ENCODE measurements around the gene ZFP91. TPM values are rescaled to one million over a fixed set of nuclear protein-coding genes. Genes with fewer than 3 reads are reported as not detected.
A peak's percentile ranks its signal among the peaks of the same experiment; 100 is the strongest.

ZFP91 gene
- total and polyA plus RNA-seq, 4 donors, result 49.8 to 63.4 (median 55.3) TPM

DNA sequence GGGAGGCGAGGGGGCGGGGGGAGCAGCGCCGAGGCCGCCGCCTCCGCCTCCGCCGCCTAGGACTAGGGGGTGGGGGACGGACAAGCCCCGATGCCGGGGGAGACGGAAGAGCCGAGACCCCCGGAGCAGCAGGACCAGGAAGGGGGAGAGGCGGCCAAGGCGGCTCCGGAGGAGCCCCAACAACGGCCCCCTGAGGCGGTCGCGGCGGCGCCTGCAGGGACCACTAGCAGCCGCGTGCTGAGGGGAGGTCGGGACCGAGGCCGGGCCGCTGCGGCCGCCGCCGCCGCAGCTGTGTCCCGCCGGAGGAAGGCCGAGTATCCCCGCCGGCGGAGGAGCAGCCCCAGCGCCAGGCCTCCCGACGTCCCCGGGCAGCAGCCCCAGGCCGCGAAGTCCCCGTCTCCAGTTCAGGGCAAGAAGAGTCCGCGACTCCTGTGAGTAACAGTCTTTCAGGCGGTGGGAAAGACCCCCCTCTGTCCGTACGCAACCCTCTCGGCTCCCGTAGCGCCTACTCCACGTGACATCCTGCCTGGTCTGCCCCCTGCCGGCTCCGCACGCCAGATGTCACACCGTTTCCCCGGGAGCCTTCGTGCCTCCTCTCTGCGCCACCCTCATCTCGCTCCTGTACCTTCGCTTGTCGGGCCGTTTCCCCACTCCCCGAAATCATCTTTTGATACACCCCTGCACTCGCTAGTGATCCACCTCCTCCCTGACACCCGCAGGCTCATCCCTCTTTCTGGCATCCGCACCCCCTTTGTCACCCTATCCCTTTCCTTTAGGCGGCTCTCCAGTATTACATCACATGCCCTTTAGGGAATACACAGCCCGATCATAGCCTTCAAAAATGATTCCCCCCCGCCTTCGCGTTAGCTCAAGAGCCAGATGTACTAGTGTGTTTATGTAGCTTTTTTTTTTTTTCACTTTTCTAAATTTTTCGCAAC is 598 bp downstream of the ZFP91 start:
- peak overlapping the region; percentile 98 for H3K27ac ChIP-seq (ENCODE audit: low read depth, low read length)
- under 1% methylated on average over 73 of the region's 78 CpGs for WGBS (ENCODE audit: insufficient coverage)
- peak; percentile 87 to 98 (median 90) for DNase-seq (ENCODE audit: low read depth in 4 of 6, low spot score in 6 of 6)
- H3K27me3 ChIP-seq (ENCODE audit: control insufficient read depth, insufficient read depth, low read length), result no peaks in the 10 kb centered on the region
- H3K4me1 ChIP-seq (ENCODE audit: control insufficient read depth, insufficient read depth, low read length), result peaks cover 9% of the 10 kb centered on the region
- peak overlapping the region; percentile 100 for H3K4me3 ChIP-seq (ENCODE audit: low read depth, low read length)
- no peaks in the 10 kb centered on the region for H3K9me3 ChIP-seq (ENCODE audit: control insufficient read depth, insufficient read depth, low read length)
- no peaks in the 10 kb centered on the region for H3K36me3 ChIP-seq (ENCODE audit: control insufficient read depth, insufficient read depth, low read length)

GRCh38 chr11:58580311-58580710 is 1.4 kb downstream of the ZFP91 start:
- H3K27ac ChIP-seq (ENCODE audit: low read depth, low read length), result no peak overlapping the region
- no peaks in the 10 kb centered on the region for H3K27me3 ChIP-seq (ENCODE audit: control insufficient read depth, insufficient read depth, low read length)
- no peaks in the 10 kb centered on the region for H3K36me3 ChIP-seq (ENCODE audit: control insufficient read depth, insufficient read depth, low read length)
- WGBS (ENCODE audit: insufficient coverage), result no CpG with 5 or more reads among the region's 2 CpGs
- H3K9me3 ChIP-seq (ENCODE audit: control insufficient read depth, insufficient read depth, low read length), result no peaks in the 10 kb centered on the region
- peak overlapping the region; percentile 100 for H3K4me3 ChIP-seq (ENCODE audit: low read depth, low read length)
- DNase-seq (ENCODE audit: low read depth in 4 of 6, low spot score in 6 of 6), result no peak
- H3K4me1 ChIP-seq (ENCODE audit: control insufficient read depth, insufficient read depth, low read length), result peaks cover 9% of the 10 kb centered on the region

- no peak for DNase-seq (ENCODE audit: low read depth in 4 of 6, low spot score in 6 of 6)
- Histone ChIP-seq H3K36me3 (ENCODE audit: control insufficient read depth, insufficient read depth, low read length) (no peaks in the 10 kb centered on the region), H3K4me3 (ENCODE audit: low read depth, low read length) (no peak overlapping the region), H3K4me1 (ENCODE audit: control insufficient read depth, insufficient read depth, low read length) (peaks cover 4% of the 10 kb centered on the region), H3K27ac (ENCODE audit: low read depth, low read length) (no peak overlapping the region), H3K27me3 (ENCODE audit: control insufficient read depth, insufficient read depth, low read length) (no peaks in the 10 kb centered on the region), H3K9me3 (ENCODE audit: control insufficient read depth, insufficient read depth, low read length) (no peaks in the 10 kb centered on the region)
- WGBS (ENCODE audit: insufficient coverage), result no CpG with 5 or more reads among the region's 1 CpG
These were observed 3.6 kb downstream of the ZFP91 start for GRCh38 chr11:58582437-58582836.

DNA sequence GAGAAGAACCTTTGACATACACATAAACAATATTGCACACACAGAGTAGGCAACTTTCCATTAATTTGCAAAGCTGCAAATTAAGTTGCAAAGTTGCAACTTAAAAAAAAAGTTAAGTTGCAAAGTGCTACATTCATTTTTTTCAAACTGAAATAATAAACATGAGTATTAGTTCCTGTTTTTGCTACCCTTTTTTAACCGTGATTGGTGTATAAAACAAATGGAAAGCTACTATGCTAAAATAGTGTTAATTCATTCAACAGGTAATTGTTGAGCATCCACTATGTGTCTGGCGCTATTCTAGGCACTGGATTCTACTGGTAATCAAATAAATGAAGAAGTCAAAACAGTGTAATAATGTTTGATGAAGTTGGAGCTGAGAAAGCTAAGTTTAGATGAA is 8.1 kb downstream of the ZFP91 start:
- Histone ChIP-seq H3K36me3 (ENCODE audit: control insufficient read depth, insufficient read depth, low read length) (no peaks in the 10 kb centered on the region), H3K27me3 (ENCODE audit: control insufficient read depth, insufficient read depth, low read length) (no peaks in the 10 kb centered on the region), H3K9me3 (ENCODE audit: control insufficient read depth, insufficient read depth, low read length) (no peaks in the 10 kb centered on the region), H3K4me1 (ENCODE audit: control insufficient read depth, insufficient read depth, low read length) (no peaks in the 10 kb centered on the region), H3K4me3 (ENCODE audit: low read depth, low read length) (no peak overlapping the region), H3K27ac (ENCODE audit: low read depth, low read length) (no peak overlapping the region)
- 100% methylated on average over 1 of the region's 2 CpGs for WGBS (ENCODE audit: insufficient coverage)
- DNase-seq (ENCODE audit: low read depth in 4 of 6, low spot score in 6 of 6), result no peak

- no peak overlapping the region for H3K4me3 ChIP-seq (ENCODE audit: low read depth, low read length)
- H3K27ac ChIP-seq (ENCODE audit: low read depth, low read length), result no peak overlapping the region
- no peaks in the 10 kb centered on the region for H3K27me3 ChIP-seq (ENCODE audit: control insufficient read depth, insufficient read depth, low read length)
- 100% methylated on average over 2 of the region's 3 CpGs for WGBS (ENCODE audit: insufficient coverage)
- H3K9me3 ChIP-seq (ENCODE audit: control insufficient read depth, insufficient read depth, low read length), result no peaks in the 10 kb centered on the region
- no peak for DNase-seq (ENCODE audit: low read depth in 4 of 6, low spot score in 6 of 6)
- H3K4me1 ChIP-seq (ENCODE audit: control insufficient read depth, insufficient read depth, low read length), result no peaks in the 10 kb centered on the region
- no peaks in the 10 kb centered on the region for H3K36me3 ChIP-seq (ENCODE audit: control insufficient read depth, insufficient read depth, low read length)
These were observed 12.8 kb downstream of the ZFP91 start for GRCh38 chr11:58591659-58592058.

- no peaks in the 10 kb centered on the region for H3K27me3 ChIP-seq (ENCODE audit: control insufficient read depth, insufficient read depth, low read length)
- H3K27ac ChIP-seq (ENCODE audit: low read depth, low read length), result no peak overlapping the region
- H3K4me1 ChIP-seq (ENCODE audit: control insufficient read depth, insufficient read depth, low read length), result no peaks in the 10 kb centered on the region
- no peaks in the 10 kb centered on the region for H3K9me3 ChIP-seq (ENCODE audit: control insufficient read depth, insufficient read depth, low read length)
- no peaks in the 10 kb centered on the region for H3K36me3 ChIP-seq (ENCODE audit: control insufficient read depth, insufficient read depth, low read length)
- DNase-seq (ENCODE audit: low read depth in 4 of 6, low spot score in 6 of 6), result no peak
- no peak overlapping the region for H3K4me3 ChIP-seq (ENCODE audit: low read depth, low read length)
- 100% methylated on average over 1 of the region's 5 CpGs for WGBS (ENCODE audit: insufficient coverage)
These were observed 14.1 kb downstream of the ZFP91 start for GRCh38 chr11:58592760-58593472.

DNA sequence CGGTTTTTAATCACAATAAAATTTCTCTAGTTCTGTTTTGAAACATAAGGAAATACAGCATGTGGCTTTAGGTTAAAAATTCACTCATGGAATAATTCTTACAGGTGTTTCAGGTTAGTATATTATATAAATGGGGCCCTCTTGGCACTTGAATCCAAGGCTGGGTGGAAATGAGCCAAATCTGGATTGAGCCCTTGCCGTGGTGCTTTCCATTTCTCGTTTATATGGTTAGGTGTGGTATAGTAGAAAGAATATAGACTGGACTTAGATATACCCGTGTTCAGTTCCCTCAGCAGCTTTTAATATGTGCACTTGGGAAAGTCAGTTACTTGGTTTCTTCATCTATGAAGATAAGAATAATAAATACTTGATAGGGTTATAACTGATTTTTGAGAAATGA is 16.0 kb downstream of the ZFP91 start:
- Histone ChIP-seq H3K27ac (ENCODE audit: low read depth, low read length) (no peak overlapping the region), H3K27me3 (ENCODE audit: control insufficient read depth, insufficient read depth, low read length) (no peaks in the 10 kb centered on the region), H3K4me1 (ENCODE audit: control insufficient read depth, insufficient read depth, low read length) (no peaks in the 10 kb centered on the region), H3K36me3 (ENCODE audit: control insufficient read depth, insufficient read depth, low read length) (no peaks in the 10 kb centered on the region), H3K9me3 (ENCODE audit: control insufficient read depth, insufficient read depth, low read length) (no peaks in the 10 kb centered on the region), H3K4me3 (ENCODE audit: low read depth, low read length) (no peak overlapping the region)
- no peak for DNase-seq (ENCODE audit: low read depth in 4 of 6, low spot score in 6 of 6)
- WGBS (ENCODE audit: insufficient coverage), result 100% methylated on average over 1 of the region's 4 CpGs

GRCh38 chr11:58596621-58597020 is 17.8 kb downstream of the ZFP91 start:
- Histone ChIP-seq H3K4me1 (ENCODE audit: control insufficient read depth, insufficient read depth, low read length) (no peaks in the 10 kb centered on the region), H3K36me3 (ENCODE audit: control insufficient read depth, insufficient read depth, low read length) (no peaks in the 10 kb centered on the region), H3K27me3 (ENCODE audit: control insufficient read depth, insufficient read depth, low read length) (no peaks in the 10 kb centered on the region), H3K9me3 (ENCODE audit: control insufficient read depth, insufficient read depth, low read length) (no peaks in the 10 kb centered on the region), H3K27ac (ENCODE audit: low read depth, low read length) (no peak overlapping the region), H3K4me3 (ENCODE audit: low read depth, low read length) (no peak overlapping the region)
- no peak for DNase-seq (ENCODE audit: low read depth in 4 of 6, low spot score in 6 of 6)
- WGBS (ENCODE audit: insufficient coverage), result no CpG with 5 or more reads among the region's 3 CpGs

- Histone ChIP-seq H3K36me3 (ENCODE audit: control insufficient read depth, insufficient read depth, low read length) (no peaks in the 10 kb centered on the region), H3K4me1 (ENCODE audit: control insufficient read depth, insufficient read depth, low read length) (no peaks in the 10 kb centered on the region), H3K4me3 (ENCODE audit: low read depth, low read length) (no peak overlapping the region), H3K27ac (ENCODE audit: low read depth, low read length) (no peak overlapping the region), H3K9me3 (ENCODE audit: control insufficient read depth, insufficient read depth, low read length) (no peaks in the 10 kb centered on the region), H3K27me3 (ENCODE audit: control insufficient read depth, insufficient read depth, low read length) (no peaks in the 10 kb centered on the region)
- WGBS (ENCODE audit: insufficient coverage), result no CpG with 5 or more reads among the region's 3 CpGs
- peak in 1 of 6 donors; percentile 8 for DNase-seq (ENCODE audit: low read depth in 4 of 6, low spot score in 6 of 6)
These were observed 18.8 kb downstream of the ZFP91 start for GRCh38 chr11:58597486-58598144.
